Mesenchymal stem cell (in vitro differentiated cells and primary cell): Measurements from ENCODE around the gene PLCXD3.

Source experiments
- DNase-seq: peaks from one replicate; pipeline ENCODE4 v3.0.0-alpha.2; 2013
- H2AFZ ChIP-seq: one replicate; pipeline ENCODE4 v1.6.1; 2013; ENCODE audit warnings: low read depth, mild to moderate bottlenecking, control low read depth, inconsistent platforms, low read length, moderate library complexity
- H2AK5ac ChIP-seq: 2 replicates; pipeline ENCODE4 v1.6.1; 2013; ENCODE audit warnings: low read length, moderate library complexity, mild to moderate bottlenecking, inconsistent platforms; ENCODE audit not compliant: severe bottlenecking
- H2BK120ac ChIP-seq: one replicate; pipeline ENCODE4 v1.6.1; 2013; ENCODE audit warnings: low read depth, mild to moderate bottlenecking, inconsistent platforms, low read length, moderate library complexity
- H2BK12ac ChIP-seq, 2 experiments: one replicate each; pipeline ENCODE4 v1.6.1; 2013; ENCODE audit warnings: inconsistent platforms in 2 of 2, low read length in 2 of 2, mild to moderate bottlenecking in 2 of 2, moderate library complexity in 2 of 2, control low read depth in 1 of 2
- H2BK15ac ChIP-seq: one replicate; pipeline ENCODE4 v1.6.1; 2013; ENCODE audit warnings: mild to moderate bottlenecking, low read depth, inconsistent platforms; ENCODE audit not compliant: poor library complexity, severe bottlenecking
- H2BK5ac ChIP-seq: 2 replicates; pipeline ENCODE4 v1.6.1; 2013; ENCODE audit warnings: low read depth, mild to moderate bottlenecking, low read length, control low read depth, inconsistent platforms; ENCODE audit not compliant: poor library complexity, severe bottlenecking
- H3K14ac ChIP-seq, 2 experiments: one replicate each; pipeline ENCODE4 v1.6.1; 2013; ENCODE audit warnings: inconsistent platforms in 2 of 2, low read length in 2 of 2, control low read depth in 1 of 2, mild to moderate bottlenecking in 1 of 2, moderate library complexity in 1 of 2
- H3K18ac ChIP-seq, 2 experiments: one replicate each; pipeline ENCODE4 v1.6.1; 2013; ENCODE audit warnings: inconsistent platforms in 2 of 2, low read length in 2 of 2, control low read depth in 1 of 2, low read depth in 1 of 2, mild to moderate bottlenecking in 1 of 2
- H3K23ac ChIP-seq, 2 experiments: one replicate each; pipeline ENCODE4 v1.6.1; 2013; ENCODE audit warnings: inconsistent platforms in 2 of 2, low read length in 2 of 2, mild to moderate bottlenecking in 2 of 2, moderate library complexity in 2 of 2, control low read depth in 1 of 2
- H3K27ac ChIP-seq: 2 replicates; pipeline ENCODE4 v1.5.1; 2013; ENCODE audit warnings: mild to moderate bottlenecking, moderate library complexity, low read length, control low read depth, inconsistent platforms; ENCODE audit not compliant: poor library complexity, severe bottlenecking
- H3K27me3 ChIP-seq, 2 experiments: 2 replicates each; pipeline versions ENCODE4 v1.6.1 to v1.7.0; 2013; ENCODE audit warnings: low read length in 2 of 2, mild to moderate bottlenecking in 2 of 2, moderate library complexity in 2 of 2, control low read depth in 1 of 2, inconsistent platforms in 1 of 2; ENCODE audit not compliant: control insufficient read depth in 1 of 2, insufficient read depth in 1 of 2
- H3K36me3 ChIP-seq, 2 experiments: 2 replicates each; pipeline versions ENCODE4 v1.6.1 to v1.7.0; 2013; ENCODE audit warnings: low read length in 2 of 2, control low read depth in 1 of 2, inconsistent platforms in 1 of 2, low read depth in 1 of 2, mild to moderate bottlenecking in 1 of 2; ENCODE audit not compliant: insufficient read depth in 2 of 2, control insufficient read depth in 1 of 2
- H3K4ac ChIP-seq, 2 experiments: one replicate each; pipeline ENCODE4 v1.6.1; 2013; ENCODE audit warnings: inconsistent platforms in 2 of 2, low read length in 2 of 2, mild to moderate bottlenecking in 2 of 2, moderate library complexity in 2 of 2, control low read depth in 1 of 2, low read depth in 1 of 2
- H3K4me1 ChIP-seq: 2 replicates; pipeline ENCODE4 v1.6.1; 2013; ENCODE audit warnings: low read depth, low read length, control low read depth; ENCODE audit not compliant: control insufficient read depth, insufficient read depth
- H3K4me2 ChIP-seq: 2 replicates; pipeline ENCODE4 v1.6.1; 2013; ENCODE audit warnings: low read length, mild to moderate bottlenecking, inconsistent platforms; ENCODE audit not compliant: poor library complexity, severe bottlenecking
- H3K4me3 ChIP-seq, 2 experiments: 2 replicates each; pipeline versions ENCODE4 v1.5.1 to v1.7.0; 2013; ENCODE audit warnings: low read length in 2 of 2, mild to moderate bottlenecking in 2 of 2, control low read depth in 1 of 2, low read depth in 1 of 2; ENCODE audit not compliant: insufficient read depth in 1 of 2
- H3K79me1 ChIP-seq: replicated peaks from 2 replicates; pipeline ENCODE4 v1.6.1; 2013; ENCODE audit warnings: mild to moderate bottlenecking, control low read depth, low read length, inconsistent platforms; ENCODE audit not compliant: poor library complexity, severe bottlenecking
- H3K9ac ChIP-seq: 2 replicates; pipeline ENCODE4 v1.7.0; 2013; ENCODE audit warnings: mild to moderate bottlenecking, low read length, moderate library complexity
- H3K9me3 ChIP-seq: 2 replicates; pipeline ENCODE4 v1.7.0; 2013; ENCODE audit warnings: mild to moderate bottlenecking, low read length; ENCODE audit not compliant: control insufficient read depth
- H4K8ac ChIP-seq: one replicate; pipeline ENCODE4 v1.6.1; 2013; ENCODE audit warnings: inconsistent platforms, mild to moderate bottlenecking, low read length, moderate library complexity
- H4K91ac ChIP-seq: one replicate; pipeline ENCODE4 v1.6.1; 2013; ENCODE audit warnings: mild to moderate bottlenecking, low read length, inconsistent platforms
- WGBS: methylation state at CpG from one replicate; pipeline ENCODE4 v1.1.7; 2013; ENCODE audit warnings: mixed read lengths; 5-methylcytosine and 5-hydroxymethylcytosine counted together

The PLCXD3 gene

DNA sequence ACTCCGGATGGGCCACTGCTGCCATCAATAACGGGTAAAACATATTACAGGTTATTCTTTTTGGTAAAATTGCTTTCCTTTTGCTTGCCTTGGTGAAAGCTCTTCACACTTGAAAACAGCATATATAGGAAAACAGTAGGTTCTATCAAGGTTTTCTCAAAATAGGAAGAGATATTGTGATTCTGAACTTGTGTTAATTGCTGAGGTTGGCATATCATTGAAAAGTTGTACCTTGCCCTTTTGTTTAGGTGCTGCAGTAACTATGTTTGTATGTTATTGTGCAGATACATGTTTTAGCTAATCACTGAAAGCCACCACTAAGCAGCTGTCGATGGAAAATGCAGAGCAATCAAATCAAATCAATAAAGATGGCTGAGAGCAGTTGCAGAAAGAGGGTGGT, 219.1 kb downstream of the PLCXD3 start:
- H3K27ac ChIP-seq: no peak overlapping the region
- no peak overlapping the region for H2AK5ac ChIP-seq
- H2BK120ac ChIP-seq: no peak overlapping the region
- no peak overlapping the region for H3K14ac ChIP-seq
- H2AFZ ChIP-seq: no peak overlapping the region
- no peak overlapping the region for H3K18ac ChIP-seq
- no peak overlapping the region for H3K4me3 ChIP-seq
- H3K27me3 ChIP-seq: no peaks in the 10 kb centered on the region
- H3K9me3 ChIP-seq: no peaks in the 10 kb centered on the region
- H3K4me1 ChIP-seq: no peaks in the 10 kb centered on the region
- H2BK15ac ChIP-seq: no peak overlapping the region
- H2BK5ac ChIP-seq: no peak overlapping the region
- no peaks in the 10 kb centered on the region for H3K79me1 ChIP-seq
- no peak for DNase-seq
- no peaks in the 10 kb centered on the region for H3K36me3 ChIP-seq
- H3K23ac ChIP-seq: no peak overlapping the region
- no peak overlapping the region for H3K9ac ChIP-seq
- no peak overlapping the region for H3K4me2 ChIP-seq
- no peak overlapping the region for H4K8ac ChIP-seq
- no peak overlapping the region for H4K91ac ChIP-seq
- WGBS: 76% methylated on average over 3 of the region's 3 CpGs
- H2BK12ac ChIP-seq: no peak overlapping the region
- no peak overlapping the region for H3K4ac ChIP-seq

DNA sequence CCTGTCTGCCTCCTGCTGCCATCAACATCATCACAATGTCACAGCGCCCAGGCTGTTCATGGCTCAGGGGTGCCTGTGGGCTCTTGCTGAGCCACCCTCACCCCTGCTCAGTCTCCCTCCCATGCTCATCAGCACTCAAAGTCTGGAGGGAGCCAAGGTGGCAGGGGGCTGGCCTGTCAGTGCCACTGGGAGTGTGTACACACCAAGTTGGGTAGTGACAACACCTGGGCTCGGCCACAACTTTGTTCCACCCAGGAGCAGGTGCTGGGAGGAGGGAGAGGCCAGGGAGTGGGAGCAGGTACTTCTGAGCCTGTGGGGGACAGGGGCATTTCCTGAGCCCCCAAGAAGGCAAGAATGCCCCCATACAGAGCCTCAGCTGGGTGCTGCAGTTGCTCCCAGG, 219.6 kb downstream of the PLCXD3 start:
- Histone ChIP-seq H3K27me3 (no peaks in the 10 kb centered on the region), H3K14ac (no peak overlapping the region), H2BK15ac (no peak overlapping the region), H2AK5ac (no peak overlapping the region), H2BK120ac (no peak overlapping the region), H2AFZ (no peak overlapping the region), H3K4me1 (no peaks in the 10 kb centered on the region), H3K36me3 (no peaks in the 10 kb centered on the region), H2BK12ac (no peak overlapping the region), H3K79me1 (no peaks in the 10 kb centered on the region), H3K23ac (no peak overlapping the region), H3K9me3 (no peaks in the 10 kb centered on the region), H2BK5ac (no peak overlapping the region), H3K18ac (no peak overlapping the region), H3K4me2 (no peak overlapping the region), H3K4ac (no peak overlapping the region), H4K8ac (no peak overlapping the region), H3K9ac (no peak overlapping the region), H3K27ac (no peak overlapping the region), H4K91ac (no peak overlapping the region), H3K4me3 (no peak overlapping the region)
- DNase-seq: no peak
- WGBS: 75% methylated on average over 2 of the region's 2 CpGs

DNA sequence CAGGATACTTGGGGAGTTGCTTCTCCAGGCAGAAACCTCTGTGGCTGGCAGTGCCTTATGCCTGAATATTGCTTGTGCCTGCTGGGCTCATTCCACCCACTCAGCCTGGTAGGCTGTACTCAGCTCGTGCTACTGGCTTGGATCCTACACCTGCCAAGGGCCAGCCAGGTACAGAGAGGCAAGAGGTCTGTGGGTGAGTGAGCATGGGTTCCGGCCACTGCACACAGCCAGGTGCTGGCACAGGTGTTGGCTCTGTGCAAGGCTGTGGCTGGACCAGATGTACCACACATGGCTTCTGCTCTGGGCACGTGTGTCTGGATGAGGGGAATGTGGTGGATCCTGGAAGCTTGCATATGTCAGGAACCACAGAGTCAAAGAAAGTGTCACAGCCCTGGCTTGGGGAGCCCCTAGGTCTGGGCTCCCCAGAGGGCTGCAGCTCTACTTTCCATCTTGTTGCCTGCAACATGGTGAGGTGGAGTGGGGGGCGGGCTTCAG, 220.4 kb downstream of the PLCXD3 start:
- WGBS: 64% methylated on average over 4 of the region's 4 CpGs
- H4K8ac ChIP-seq: no peak overlapping the region
- H3K4me2 ChIP-seq: no peak overlapping the region
- H4K91ac ChIP-seq: no peak overlapping the region
- H3K18ac ChIP-seq: no peak overlapping the region
- H3K36me3 ChIP-seq: no peaks in the 10 kb centered on the region
- H3K9me3 ChIP-seq: no peaks in the 10 kb centered on the region
- no peak overlapping the region for H2BK5ac ChIP-seq
- no peak overlapping the region for H2BK120ac ChIP-seq
- H3K9ac ChIP-seq: no peak overlapping the region
- no peak overlapping the region for H3K4ac ChIP-seq
- H2BK15ac ChIP-seq: no peak overlapping the region
- H2BK12ac ChIP-seq: no peak overlapping the region
- no peak overlapping the region for H2AK5ac ChIP-seq
- H3K4me3 ChIP-seq: no peak overlapping the region
- H3K79me1 ChIP-seq: no peaks in the 10 kb centered on the region
- no peaks in the 10 kb centered on the region for H3K4me1 ChIP-seq
- H2AFZ ChIP-seq: no peak overlapping the region
- no peaks in the 10 kb centered on the region for H3K27me3 ChIP-seq
- H3K27ac ChIP-seq: no peak overlapping the region
- no peak overlapping the region for H3K14ac ChIP-seq
- DNase-seq: no peak
- H3K23ac ChIP-seq: no peak overlapping the region

DNA sequence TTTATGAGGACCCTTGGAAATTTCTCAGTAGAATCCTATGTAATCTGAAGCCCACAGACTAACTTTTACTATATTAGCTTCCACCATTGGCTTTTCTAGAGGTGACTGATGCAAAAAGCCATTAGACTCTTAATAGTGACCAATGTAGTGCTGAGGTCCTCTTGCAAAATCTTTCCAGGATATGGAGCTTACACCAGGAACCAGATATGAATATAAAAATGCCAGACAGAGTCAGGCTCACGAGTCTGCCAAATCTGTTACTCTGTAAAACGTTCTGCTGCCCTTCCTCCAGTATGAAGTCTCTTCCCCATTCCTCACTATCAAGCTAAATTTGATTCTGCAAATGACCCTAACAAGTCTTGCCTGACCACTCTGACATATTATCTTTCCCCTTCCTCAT, 223.7 kb downstream of the PLCXD3 start:
- Histone ChIP-seq H3K79me1 (no peaks in the 10 kb centered on the region), H2AK5ac (no peak overlapping the region), H3K4ac (no peak overlapping the region), H3K4me3 (no peak overlapping the region), H3K18ac (no peak overlapping the region), H3K14ac (no peak overlapping the region), H4K91ac (no peak overlapping the region), H2BK12ac (no peak overlapping the region), H4K8ac (no peak overlapping the region), H3K4me1 (no peaks in the 10 kb centered on the region), H2BK120ac (no peak overlapping the region), H3K9me3 (no peaks in the 10 kb centered on the region), H2BK15ac (no peak overlapping the region), H3K4me2 (no peak overlapping the region), H3K36me3 (no peaks in the 10 kb centered on the region), H2BK5ac (no peak overlapping the region), H3K27ac (no peak overlapping the region), H3K23ac (no peak overlapping the region), H3K27me3 (no peaks in the 10 kb centered on the region), H2AFZ (no peak overlapping the region), H3K9ac (no peak overlapping the region)
- no peak for DNase-seq
- WGBS: 50% methylated on average over 2 of the region's 2 CpGs
